Panc1 (cell line): Measurements from ENCODE around the gene CELA1.

ENCODE experiments used
- POLR2AphosphoS5 ChIP-seq: IDR thresholded peaks from 2 replicates; pipeline ENCODE4 v1.6.1; 2012; ENCODE audit warnings: mild to moderate bottlenecking, low read depth, low read length, moderate library complexity
- SIN3A ChIP-seq: IDR thresholded peaks from 2 replicates; pipeline ENCODE4 v1.6.1; 2012; ENCODE audit warnings: low read depth, mild to moderate bottlenecking, low read length, moderate library complexity, borderline replicate concordance; ENCODE audit not compliant: insufficient read depth
- TF ChIP-seq, protein P1 (sequence below): fragments of 450-650 bp; IDR thresholded peaks from 2 replicates; pipeline ENCODE4 v1.5.1; 2017; ENCODE audit warnings: mild to moderate bottlenecking
- TF ChIP-seq, protein P2 (sequence below), 2 experiments: IDR thresholded peaks; 2 replicates each; pipeline ENCODE4 v1.6.1; 2011 to 2012; ENCODE audit warnings: low read depth in 2 of 2, control low read depth in 1 of 2, low read length in 1 of 2, mild to moderate bottlenecking in 1 of 2, moderate library complexity in 1 of 2; ENCODE audit not compliant: insufficient read depth in 1 of 2

DNA sequence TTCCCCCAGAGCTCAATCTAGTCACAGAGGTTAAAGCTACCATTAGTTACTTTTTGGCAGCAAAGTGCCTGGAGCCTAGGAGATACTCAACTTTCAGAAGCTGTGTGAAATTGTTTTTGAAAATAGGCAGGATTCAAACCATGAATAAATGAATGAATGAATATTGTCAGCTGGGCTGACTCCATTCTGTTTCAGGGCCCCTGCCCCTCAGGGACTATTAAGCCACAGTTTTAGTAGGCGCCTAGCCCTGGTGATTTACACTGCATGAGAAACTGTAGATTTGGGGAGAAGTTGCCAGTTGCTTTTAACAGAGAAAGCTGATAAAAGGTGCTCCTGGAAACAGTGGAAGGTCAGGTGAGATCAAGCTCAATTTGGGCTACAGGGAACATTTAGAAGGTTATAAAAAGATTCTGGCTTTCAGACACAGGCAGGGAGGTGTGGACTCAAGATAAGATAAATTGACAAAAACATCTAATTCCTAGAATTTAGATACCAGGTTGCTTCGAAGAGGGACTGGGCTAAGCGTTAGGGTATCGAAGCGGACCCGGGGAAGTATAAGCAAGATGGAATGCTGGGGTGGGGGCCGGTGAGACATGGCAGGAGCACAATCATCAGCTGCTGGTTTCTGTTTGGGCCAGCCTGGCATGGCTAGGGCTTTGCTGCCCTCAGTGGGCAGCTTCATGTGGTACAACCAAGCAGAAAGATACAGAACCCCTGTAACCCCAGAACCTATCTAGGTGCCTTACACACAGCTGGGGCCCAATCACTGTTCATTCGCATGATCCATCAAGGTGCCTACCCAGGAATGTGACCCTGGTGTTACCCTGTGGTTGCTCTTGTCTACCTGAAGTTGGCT is 14.9 kb upstream of the CELA1 start:
- TF ChIP-seq, protein P1, sequence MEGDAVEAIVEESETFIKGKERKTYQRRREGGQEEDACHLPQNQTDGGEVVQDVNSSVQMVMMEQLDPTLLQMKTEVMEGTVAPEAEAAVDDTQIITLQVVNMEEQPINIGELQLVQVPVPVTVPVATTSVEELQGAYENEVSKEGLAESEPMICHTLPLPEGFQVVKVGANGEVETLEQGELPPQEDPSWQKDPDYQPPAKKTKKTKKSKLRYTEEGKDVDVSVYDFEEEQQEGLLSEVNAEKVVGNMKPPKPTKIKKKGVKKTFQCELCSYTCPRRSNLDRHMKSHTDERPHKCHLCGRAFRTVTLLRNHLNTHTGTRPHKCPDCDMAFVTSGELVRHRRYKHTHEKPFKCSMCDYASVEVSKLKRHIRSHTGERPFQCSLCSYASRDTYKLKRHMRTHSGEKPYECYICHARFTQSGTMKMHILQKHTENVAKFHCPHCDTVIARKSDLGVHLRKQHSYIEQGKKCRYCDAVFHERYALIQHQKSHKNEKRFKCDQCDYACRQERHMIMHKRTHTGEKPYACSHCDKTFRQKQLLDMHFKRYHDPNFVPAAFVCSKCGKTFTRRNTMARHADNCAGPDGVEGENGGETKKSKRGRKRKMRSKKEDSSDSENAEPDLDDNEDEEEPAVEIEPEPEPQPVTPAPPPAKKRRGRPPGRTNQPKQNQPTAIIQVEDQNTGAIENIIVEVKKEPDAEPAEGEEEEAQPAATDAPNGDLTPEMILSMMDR, result no peak
- TF ChIP-seq POLR2AphosphoS5, result no peak
- TF ChIP-seq, protein P2, sequence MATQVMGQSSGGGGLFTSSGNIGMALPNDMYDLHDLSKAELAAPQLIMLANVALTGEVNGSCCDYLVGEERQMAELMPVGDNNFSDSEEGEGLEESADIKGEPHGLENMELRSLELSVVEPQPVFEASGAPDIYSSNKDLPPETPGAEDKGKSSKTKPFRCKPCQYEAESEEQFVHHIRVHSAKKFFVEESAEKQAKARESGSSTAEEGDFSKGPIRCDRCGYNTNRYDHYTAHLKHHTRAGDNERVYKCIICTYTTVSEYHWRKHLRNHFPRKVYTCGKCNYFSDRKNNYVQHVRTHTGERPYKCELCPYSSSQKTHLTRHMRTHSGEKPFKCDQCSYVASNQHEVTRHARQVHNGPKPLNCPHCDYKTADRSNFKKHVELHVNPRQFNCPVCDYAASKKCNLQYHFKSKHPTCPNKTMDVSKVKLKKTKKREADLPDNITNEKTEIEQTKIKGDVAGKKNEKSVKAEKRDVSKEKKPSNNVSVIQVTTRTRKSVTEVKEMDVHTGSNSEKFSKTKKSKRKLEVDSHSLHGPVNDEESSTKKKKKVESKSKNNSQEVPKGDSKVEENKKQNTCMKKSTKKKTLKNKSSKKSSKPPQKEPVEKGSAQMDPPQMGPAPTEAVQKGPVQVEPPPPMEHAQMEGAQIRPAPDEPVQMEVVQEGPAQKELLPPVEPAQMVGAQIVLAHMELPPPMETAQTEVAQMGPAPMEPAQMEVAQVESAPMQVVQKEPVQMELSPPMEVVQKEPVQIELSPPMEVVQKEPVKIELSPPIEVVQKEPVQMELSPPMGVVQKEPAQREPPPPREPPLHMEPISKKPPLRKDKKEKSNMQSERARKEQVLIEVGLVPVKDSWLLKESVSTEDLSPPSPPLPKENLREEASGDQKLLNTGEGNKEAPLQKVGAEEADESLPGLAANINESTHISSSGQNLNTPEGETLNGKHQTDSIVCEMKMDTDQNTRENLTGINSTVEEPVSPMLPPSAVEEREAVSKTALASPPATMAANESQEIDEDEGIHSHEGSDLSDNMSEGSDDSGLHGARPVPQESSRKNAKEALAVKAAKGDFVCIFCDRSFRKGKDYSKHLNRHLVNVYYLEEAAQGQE (IDR thresholded peaks at IDR 0.05; ENCODE audit: insufficient read depth in 1 of 2, low read depth in 2 of 2, low read length in 1 of 2), result no peak
- no peak for TF ChIP-seq SIN3A
